HG02943 (cell line): ENCODE data around the gene ADAMTS2.

Source experiments
- ATAC-seq: cut with Tn5 transposase; IDR thresholded peaks from one replicate; pipeline ENCODE4 v1.9.1; 2021; ENCODE audit warnings: mild to moderate bottlenecking, low read depth, moderate library complexity; ENCODE audit not compliant: unreplicated experiment

Gene ADAMTS2

GRCh38 chr5:179188636-179189035 lies 156.6 kb downstream of the ADAMTS2 start:
- no peak for ATAC-seq

GRCh38 chr5:179187681-179188575 lies 157.3 kb downstream of the ADAMTS2 start:
- no peak for ATAC-seq

DNA sequence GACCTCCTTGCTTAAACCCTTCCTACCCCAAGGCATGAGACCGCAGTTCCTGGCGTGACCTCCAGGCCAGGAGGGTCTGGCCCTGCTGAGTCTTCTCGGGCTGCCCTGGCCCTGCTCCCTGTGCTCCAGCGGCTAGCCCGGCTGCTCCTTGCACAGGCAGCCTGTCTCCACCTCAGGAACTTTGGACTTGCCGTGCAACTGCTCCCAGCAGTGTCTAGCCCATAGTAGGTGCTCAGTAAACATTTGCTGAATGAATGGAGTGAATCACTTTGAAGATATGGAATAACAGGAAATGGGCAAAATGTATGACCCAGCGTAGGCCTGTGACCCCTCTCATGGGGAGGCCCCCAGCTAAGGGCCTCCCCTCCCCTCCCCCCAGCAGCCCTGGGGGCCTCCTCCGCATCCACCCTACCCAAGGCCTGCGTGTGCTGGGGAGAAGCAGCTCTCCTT lies 158.0 kb downstream of the ADAMTS2 start:
- ATAC-seq: no peak

GRCh38 chr5:179186801-179187200 lies 158.5 kb downstream of the ADAMTS2 start:
- ATAC-seq: no peak

GRCh38 chr5:179185941-179186411 lies 159.3 kb downstream of the ADAMTS2 start:
- ATAC-seq: no peak

DNA sequence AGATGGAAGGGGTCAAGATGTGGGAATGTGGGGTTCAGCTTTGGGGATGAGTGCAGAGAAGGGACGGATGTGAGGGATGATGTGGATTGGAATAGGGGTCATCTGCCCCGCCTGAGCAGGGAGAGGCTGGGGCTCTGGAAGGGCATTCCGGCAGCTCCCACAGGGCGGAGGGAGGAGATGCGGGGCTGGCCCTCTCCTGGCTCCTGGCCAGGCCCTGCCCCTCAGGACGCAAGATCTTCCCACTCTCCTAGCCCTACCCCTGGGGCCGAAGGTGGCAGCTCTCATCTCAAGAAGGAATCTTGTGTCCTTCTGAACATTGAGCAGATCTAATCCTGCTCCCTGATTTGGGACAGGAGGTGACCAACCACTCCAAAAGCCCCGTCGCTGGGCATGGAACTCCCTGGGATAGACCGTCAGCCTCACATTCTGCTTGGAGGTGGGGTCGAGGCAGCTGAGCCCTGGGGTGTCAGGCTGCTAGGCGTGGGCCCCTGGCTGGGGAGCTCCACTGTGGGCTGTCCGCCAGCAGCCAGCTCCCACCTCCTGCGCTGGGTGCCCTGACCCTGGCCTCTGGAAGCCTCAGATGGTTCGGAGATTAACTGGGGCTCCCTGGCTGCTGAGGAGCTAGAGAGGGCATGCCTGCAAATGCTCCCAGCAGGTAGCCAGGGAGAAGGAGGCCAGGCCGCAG lies 159.9 kb downstream of the ADAMTS2 start:
- ATAC-seq: no peak

- no peak for ATAC-seq
Measured at GRCh38 chr5:179184521-179185050, 160.7 kb downstream of the ADAMTS2 start.

DNA sequence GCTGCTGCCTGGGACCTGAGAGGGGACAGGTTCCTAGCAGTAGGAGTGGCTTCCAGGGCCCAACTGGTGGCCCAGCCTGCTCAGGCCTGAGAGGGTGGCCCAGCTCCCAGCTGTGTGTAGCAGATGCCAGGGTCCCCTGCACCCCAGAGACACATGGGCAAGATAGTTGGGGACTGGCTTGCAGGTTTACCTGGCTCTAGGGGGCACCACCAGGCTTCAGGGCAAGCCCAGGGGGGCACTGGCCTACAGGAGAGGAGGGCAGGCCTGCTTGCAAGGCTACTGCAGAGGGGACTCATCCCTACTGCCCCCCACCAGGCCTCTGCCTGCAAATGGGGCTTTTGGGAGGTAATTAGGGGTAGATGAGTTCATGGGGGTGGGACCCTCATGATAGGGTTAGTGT lies 161.8 kb downstream of the ADAMTS2 start:
- ATAC-seq: no peak

DNA sequence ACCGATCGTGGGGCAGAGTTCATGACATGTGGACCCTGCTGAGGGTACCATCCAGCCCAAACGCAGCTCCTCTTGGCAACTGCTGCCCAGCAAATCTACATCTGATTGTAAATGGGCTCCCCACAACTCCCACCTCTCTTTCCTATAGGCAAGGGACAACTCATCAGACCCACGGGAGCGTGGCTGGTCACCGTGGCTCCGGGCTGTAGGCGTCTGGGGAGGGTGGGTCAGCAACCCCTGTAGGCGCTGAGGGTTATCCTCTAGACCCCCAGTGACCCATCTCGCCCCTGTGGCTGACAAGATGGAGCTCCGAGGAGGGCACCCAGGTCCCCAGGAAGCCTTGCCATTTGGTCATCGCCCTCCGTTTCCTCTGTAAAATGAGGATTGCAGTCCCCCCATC lies 162.7 kb downstream of the ADAMTS2 start:
- no peak for ATAC-seq

GRCh38 chr5:179181988-179182387 lies 163.3 kb downstream of the ADAMTS2 start:
- ATAC-seq: no peak

DNA sequence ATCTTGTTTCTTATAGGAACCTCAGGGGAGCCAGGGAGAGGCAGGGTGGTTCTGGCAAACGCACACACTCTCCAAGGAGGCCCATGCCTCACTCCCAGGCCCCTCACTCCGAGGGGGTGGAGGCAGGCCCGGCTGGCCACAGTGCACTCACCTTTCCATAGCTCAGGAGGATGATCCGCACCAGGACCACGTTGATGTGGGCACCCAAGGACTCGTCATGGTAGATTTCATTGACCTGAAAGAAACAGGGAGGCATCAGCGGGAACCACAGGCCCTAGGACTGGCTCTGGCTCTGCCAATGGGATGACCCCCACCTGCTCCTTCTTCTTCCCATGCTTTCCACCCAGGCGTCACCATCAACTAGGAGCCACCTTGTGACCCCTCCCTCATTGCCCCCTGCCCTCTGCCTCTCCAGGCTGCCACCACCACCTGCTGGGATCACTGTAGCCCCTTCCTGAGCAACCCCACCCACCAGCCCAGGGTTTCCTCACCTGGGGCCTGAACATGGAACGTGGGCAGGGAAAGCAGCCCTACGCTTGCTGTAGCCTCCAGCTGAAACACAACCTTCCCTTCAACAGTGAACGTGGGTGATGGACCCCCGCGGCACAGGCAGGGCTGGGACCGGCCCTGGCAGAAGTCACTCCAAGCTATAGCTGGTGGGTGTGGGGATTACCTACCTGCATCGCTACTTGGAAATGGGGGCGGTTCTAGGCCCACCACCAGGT lies 164.2 kb downstream of the ADAMTS2 start:
- no peak for ATAC-seq

- no peak for ATAC-seq
Measured at GRCh38 chr5:179180061-179180610, 165.1 kb downstream of the ADAMTS2 start.

DNA sequence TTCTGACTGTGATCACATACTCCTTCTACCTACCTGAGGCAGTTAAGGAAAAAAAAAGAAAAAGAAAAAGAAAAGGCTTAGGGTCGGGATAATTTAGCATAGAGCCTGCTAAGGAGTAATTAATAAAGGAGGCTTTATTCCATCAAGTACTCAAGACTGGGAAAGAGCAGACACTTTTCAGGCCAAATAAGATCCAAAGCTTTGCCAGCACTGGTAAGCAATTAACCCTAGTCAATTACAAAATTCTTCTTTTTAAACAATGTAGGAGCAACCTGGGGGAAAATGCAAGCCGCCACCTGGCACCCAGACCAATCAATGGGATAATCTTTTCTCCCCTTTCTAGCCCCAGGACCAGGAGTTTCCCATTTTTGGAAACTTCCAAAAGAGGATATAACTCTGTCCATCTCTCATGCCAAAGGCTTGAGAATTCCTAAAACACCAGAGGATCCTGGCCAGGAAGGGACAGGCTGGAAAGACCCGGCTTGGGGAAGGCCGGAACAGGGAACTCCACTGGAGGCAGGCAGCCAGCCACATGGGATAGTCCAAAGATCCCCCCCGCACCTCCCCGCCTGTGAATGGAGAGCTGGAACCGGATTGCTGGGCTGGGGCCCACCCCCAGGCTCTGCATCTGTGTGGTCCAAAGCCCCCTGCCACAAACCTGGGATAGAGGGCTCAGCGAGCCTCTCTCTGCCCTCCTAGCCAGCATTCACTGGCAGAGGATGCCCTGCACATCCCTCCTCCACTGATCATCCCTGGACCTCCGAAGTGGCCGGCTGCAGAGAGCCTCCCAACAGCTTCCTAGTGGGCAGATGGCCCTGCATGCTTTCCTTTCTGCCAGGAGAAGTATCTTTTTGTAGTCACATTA lies 167.3 kb downstream of the ADAMTS2 start:
- ATAC-seq: no peak

DNA sequence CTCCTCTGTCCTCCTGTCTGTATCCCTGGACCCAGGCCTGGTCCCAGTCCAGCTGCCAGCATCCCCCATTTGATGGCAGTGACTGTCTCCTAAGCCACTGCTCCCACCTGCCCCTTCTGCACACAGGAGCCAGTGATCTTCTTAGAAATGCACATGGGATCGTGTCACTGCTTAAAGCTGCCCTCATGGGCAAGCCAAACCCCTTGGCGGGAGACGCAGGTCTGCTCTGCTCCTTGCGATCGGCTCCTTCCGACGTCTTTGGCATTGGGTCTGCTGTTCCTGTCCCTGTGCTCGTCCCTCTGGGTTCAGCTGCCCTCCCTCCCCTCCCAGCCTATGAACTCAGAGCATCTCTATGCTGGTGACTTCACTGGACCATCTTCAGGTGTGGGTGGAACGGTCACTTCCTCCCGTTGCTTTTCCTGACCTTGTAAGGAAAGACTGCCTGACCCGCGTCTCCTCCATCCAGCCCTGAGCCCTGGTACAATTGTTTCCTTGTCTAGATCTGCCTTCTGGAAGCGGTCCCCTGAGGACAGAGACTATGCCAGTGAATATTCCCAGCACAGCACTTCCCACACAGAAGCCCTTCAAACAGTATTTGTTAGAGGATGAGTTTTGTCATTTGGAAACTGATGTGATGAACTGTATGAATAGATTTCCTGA lies 168.6 kb downstream of the ADAMTS2 start:
- no peak for ATAC-seq

DNA sequence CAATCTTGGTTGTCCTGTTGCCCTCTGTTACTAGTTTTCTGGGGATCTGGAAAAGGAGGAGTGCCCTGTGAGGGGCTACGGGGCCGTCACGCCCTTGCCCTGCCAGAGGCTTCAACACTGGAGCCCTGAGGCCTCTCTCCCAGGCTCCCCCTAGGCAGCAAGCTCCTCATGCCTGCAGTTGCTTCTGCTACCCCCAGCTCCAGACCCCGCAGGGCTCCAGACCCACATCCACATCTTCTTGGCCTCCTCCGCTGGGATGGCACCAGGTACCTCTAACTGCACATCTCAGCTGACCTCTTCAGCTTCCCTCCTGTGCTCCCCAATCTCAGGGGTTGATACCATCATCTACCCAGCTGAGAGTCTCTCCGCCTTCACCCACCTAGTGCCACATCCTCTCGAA lies 169.1 kb downstream of the ADAMTS2 start:
- no peak for ATAC-seq

- no peak for ATAC-seq
Measured at GRCh38 chr5:179171816-179172745, 173.2 kb downstream of the ADAMTS2 start.

GRCh38 chr5:179171251-179171815 lies 173.9 kb downstream of the ADAMTS2 start:
- ATAC-seq: no peak

- no peak for ATAC-seq
Measured at GRCh38 chr5:179170606-179171005, 174.7 kb downstream of the ADAMTS2 start.
